H1 (cell line): ENCODE measurements around the gene SLC24A3. TPM values are rescaled to one million over a fixed set of nuclear protein-coding genes. Genes with fewer than 3 reads are reported as not detected.

ENCODE experiments used
- CTCF ChIA-PET: fragments of 300-600 bp; sonication (Branson Sonifier 250); formaldehyde crosslinking; loops from one replicate; lab custom pipeline; 2021; ENCODE audit not compliant: partially characterized antibody; lab: Charles Lee
- POLR2A ChIA-PET: fragments of 300-600 bp; sonication (Branson Sonifier 250); formaldehyde crosslinking; loops from one replicate; lab custom pipeline; 2021; ENCODE audit warnings: inconsistent platforms; ENCODE audit not compliant: partially characterized antibody; lab: Charles Lee
- DNase-seq, 2 experiments: peaks; one replicate each; pipeline versions ENCODE4 v3.0.0 to v3.0.0-alpha.2; 2010 to 2022; ENCODE audit warnings: low spot score in 2 of 2, low read depth in 1 of 2, mixed read lengths in 1 of 2
- FAIRE-seq: peaks from 2 replicates; lab custom pipeline; 2011; peaks lifted over from hg19 to GRCh38; lab: Jason Lieb, UNC
- H2AFZ ChIP-seq: 2 replicates; pipeline ENCODE4 v1.8.1; 2012; ENCODE audit warnings: low read length, inconsistent platforms
- H2AK5ac ChIP-seq: 2 replicates; pipeline ENCODE4 v1.6.1; 2013; ENCODE audit warnings: low read depth, low read length
- H2BK120ac ChIP-seq: replicated peaks from 2 replicates; pipeline ENCODE3; 2013; ENCODE audit warnings: low read depth, low read length, inconsistent platforms
- H2BK12ac ChIP-seq: 2 replicates; pipeline ENCODE4 v1.6.1; 2013; ENCODE audit warnings: low read depth, low read length
- H2BK15ac ChIP-seq: 2 replicates; pipeline ENCODE4 v1.6.1; 2013; ENCODE audit warnings: low read length
- H2BK20ac ChIP-seq: 2 replicates; pipeline ENCODE4 v1.6.1; 2013; ENCODE audit warnings: low read length
- H2BK5ac ChIP-seq: 2 replicates; pipeline ENCODE4 v1.6.1; 2013; ENCODE audit warnings: low read depth, low read length
- H3K14ac ChIP-seq: 2 replicates; pipeline ENCODE4 v1.6.1; 2013; ENCODE audit warnings: inconsistent platforms; ENCODE audit not compliant: insufficient read length
- H3K18ac ChIP-seq: 2 replicates; pipeline ENCODE4 v1.6.1; 2013; ENCODE audit warnings: low read length; ENCODE audit errors: extremely low read depth
- H3K23ac ChIP-seq: 2 replicates; pipeline ENCODE4 v1.6.1; 2013; ENCODE audit warnings: inconsistent platforms; ENCODE audit not compliant: insufficient read length
- H3K23me2 ChIP-seq: 2 replicates; pipeline ENCODE4 v1.6.1; 2013; ENCODE audit warnings: low read depth, low read length
- H3K27ac ChIP-seq: 2 replicates; pipeline ENCODE4 v1.6.1; 2011; ENCODE audit warnings: low read depth, low read length, inconsistent platforms
- H3K27me3 ChIP-seq, 4 experiments: replicated peaks in 1 of 4; 1 replicate in 1 of 4; 2 replicates in 3 of 4; pipeline versions ENCODE4 v1.6.1 to v1.8.1; 2011 to 2013; ENCODE audit warnings: low read length in 3 of 4, mild to moderate bottlenecking in 3 of 4, inconsistent platforms in 2 of 4, mixed read lengths in 2 of 4, moderate library complexity in 1 of 4; ENCODE audit not compliant: control insufficient read depth in 3 of 4, insufficient read depth in 3 of 4; ENCODE audit errors: extremely low read depth in 1 of 4
- H3K36me3 ChIP-seq, 4 experiments: 2 replicates each; pipeline versions ENCODE4 v1.6.1 to v1.8.1; 2011 to 2013; ENCODE audit warnings: mild to moderate bottlenecking in 4 of 4, low read length in 3 of 4, moderate library complexity in 2 of 4, control low read depth in 1 of 4, inconsistent platforms in 1 of 4; ENCODE audit not compliant: insufficient read depth in 4 of 4, control insufficient read depth in 2 of 4
- H3K4ac ChIP-seq: replicated peaks from 2 replicates; pipeline ENCODE3; 2013; ENCODE audit warnings: low read length, low read depth, mixed read lengths, inconsistent platforms; ENCODE audit not compliant: insufficient read length
- H3K4me1 ChIP-seq, 4 experiments: replicated peaks in 1 of 4; 1 replicate in 1 of 4; 2 replicates in 3 of 4; pipeline versions ENCODE4 v1.6.1 to v1.8.1; 2011 to 2013; ENCODE audit warnings: low read length in 3 of 4, inconsistent platforms in 2 of 4, mixed read lengths in 1 of 4; ENCODE audit not compliant: insufficient read depth in 4 of 4, control insufficient read depth in 3 of 4
- H3K4me2 ChIP-seq, 2 experiments: 2 replicates each; pipeline versions ENCODE4 v1.6.1 to v1.8.1; 2011 to 2013; ENCODE audit warnings: low read depth in 2 of 2, low read length in 2 of 2, control low read depth in 1 of 2, inconsistent platforms in 1 of 2, mild to moderate bottlenecking in 1 of 2; ENCODE audit not compliant: insufficient read depth in 1 of 2
- H3K4me3 ChIP-seq, 4 experiments: fragments of 200-600, 300-600 bp in 1 of 4; sonication (generic), shearing (Covaris generic), sonication (Bioruptor Twin) in 1 of 4; 2 replicates each; pipeline versions ENCODE4 v1.5.1 to v1.8.1; 2011 to 2016; ENCODE audit warnings: low read length in 4 of 4, low read depth in 3 of 4, control low read depth in 2 of 4, inconsistent platforms in 2 of 4, mild to moderate bottlenecking in 2 of 4, mixed read lengths in 1 of 4, moderate library complexity in 1 of 4; ENCODE audit not compliant: insufficient read depth in 2 of 4; ENCODE audit errors: extremely low read depth in 1 of 4
- H3K56ac ChIP-seq: replicated peaks from 2 replicates; pipeline ENCODE3; 2013; ENCODE audit warnings: low read depth, mild to moderate bottlenecking, mixed read lengths, low read length, inconsistent platforms; ENCODE audit not compliant: insufficient read length
- H3K79me1 ChIP-seq: 2 replicates; pipeline ENCODE4 v1.6.1; 2013; ENCODE audit warnings: low read depth, low read length, control low read depth
- H3K79me2 ChIP-seq, 2 experiments: 2 replicates each; pipeline versions ENCODE4 v1.6.1 to v1.8.1; 2012 to 2013; ENCODE audit warnings: low read length in 2 of 2, mild to moderate bottlenecking in 2 of 2, inconsistent platforms in 1 of 2; ENCODE audit not compliant: insufficient read depth in 2 of 2, control insufficient read depth in 1 of 2
- H3K9ac ChIP-seq, 4 experiments: replicated peaks in 1 of 4; 1 replicate in 1 of 4; 2 replicates in 3 of 4; pipeline versions ENCODE4 v1.6.1 to v1.8.1; 2011 to 2013; ENCODE audit warnings: low read depth in 3 of 4, low read length in 3 of 4, control low read depth in 2 of 4, mild to moderate bottlenecking in 2 of 4, moderate library complexity in 2 of 4, inconsistent platforms in 1 of 4; ENCODE audit errors: extremely low read depth in 1 of 4
- H3K9me3 ChIP-seq, 2 experiments: 2 replicates each; pipeline versions ENCODE4 v1.6.1 to v1.8.1; 2012 to 2013; ENCODE audit warnings: mild to moderate bottlenecking in 2 of 2, moderate library complexity in 2 of 2, control low read depth in 1 of 2, inconsistent platforms in 1 of 2, low read depth in 1 of 2, low read length in 1 of 2, mixed read lengths in 1 of 2; ENCODE audit not compliant: insufficient read depth in 2 of 2
- H4K20me1 ChIP-seq, 2 experiments: replicated peaks in 1 of 2; 2 replicates each; pipeline versions ENCODE3 to v1.8.1; 2011 to 2013; ENCODE audit warnings: inconsistent platforms in 2 of 2, low read length in 2 of 2, mild to moderate bottlenecking in 1 of 2; ENCODE audit not compliant: insufficient read depth in 2 of 2, control insufficient read depth in 1 of 2
- H4K5ac ChIP-seq: 2 replicates; pipeline ENCODE4 v1.6.1; 2013; ENCODE audit warnings: low read length, low read depth, mixed read lengths, inconsistent platforms; ENCODE audit not compliant: insufficient read length
- H4K8ac ChIP-seq: 2 replicates; pipeline ENCODE4 v1.8.0; 2013; ENCODE audit warnings: mild to moderate bottlenecking, moderate library complexity, low read length, inconsistent platforms; ENCODE audit not compliant: insufficient read depth; ENCODE audit errors: extremely low read depth
- H4K91ac ChIP-seq: replicated peaks from 2 replicates; pipeline ENCODE3; 2013; ENCODE audit warnings: low read length, mixed read lengths, inconsistent platforms; ENCODE audit not compliant: insufficient read length
- BCL11A ChIP-seq, 2 experiments: IDR thresholded peaks; one replicate each; pipeline ENCODE4 v1.6.1; 2011; ENCODE audit warnings: low read depth in 2 of 2, low read length in 2 of 2, mild to moderate bottlenecking in 2 of 2
- CHD2 ChIP-seq: IDR thresholded peaks from 2 replicates; pipeline ENCODE4 v1.6.1; 2012; ENCODE audit warnings: low read length, improper control_type of control experiment
- CTBP2 ChIP-seq: IDR thresholded peaks from 2 replicates; pipeline ENCODE4 v1.7.0; 2011; ENCODE audit warnings: borderline replicate concordance, mild to moderate bottlenecking, moderate library complexity, mixed read lengths, low read length; ENCODE audit not compliant: insufficient read depth, insufficient read length
- EGR1 ChIP-seq: IDR thresholded peaks from 2 replicates; pipeline ENCODE4 v1.6.1; 2011; ENCODE audit warnings: low read depth, low read length, borderline replicate concordance
- EP300 ChIP-seq, 2 experiments: IDR thresholded peaks; 1 replicate in 1 of 2; 2 replicates in 1 of 2; pipeline ENCODE4 v1.6.1; 2011 to 2012; ENCODE audit warnings: low read depth in 2 of 2, low read length in 2 of 2, mild to moderate bottlenecking in 2 of 2, borderline replicate concordance in 1 of 2, inconsistent platforms in 1 of 2, moderate library complexity in 1 of 2
- EZH2 ChIP-seq: fragments of 200-600 bp; sonication (generic); IDR thresholded peaks from 2 replicates; pipeline ENCODE4 v1.7.1; 2012; ENCODE audit warnings: low read depth, mild to moderate bottlenecking, moderate library complexity, low read length, inconsistent platforms; ENCODE audit not compliant: severe bottlenecking
- FOSL1 ChIP-seq: IDR thresholded peaks from 2 replicates; pipeline ENCODE4 v1.6.1; 2011; ENCODE audit warnings: mild to moderate bottlenecking, low read depth, low read length, moderate library complexity; ENCODE audit not compliant: insufficient read depth
- JUN ChIP-seq: IDR thresholded peaks from 2 replicates; pipeline ENCODE4 v1.6.1; 2011; ENCODE audit warnings: low read depth, mild to moderate bottlenecking, improper control_type of control experiment, low read length
- MAFK ChIP-seq: IDR thresholded peaks from 2 replicates; pipeline ENCODE4 v1.6.1; 2012; ENCODE audit warnings: low read depth, mild to moderate bottlenecking, improper control_type of control experiment, low read length
- NRF1 ChIP-seq: IDR thresholded peaks from 2 replicates; pipeline ENCODE4 v1.6.1; 2011; ENCODE audit warnings: mild to moderate bottlenecking, low read depth, low read length, improper control_type of control experiment
- PHF8 ChIP-seq: fragments of 200-600 bp; sonication (generic); conservative IDR thresholded peaks from 2 replicates; pipeline ENCODE4 v1.7.1; 2012; ENCODE audit warnings: low read depth, mild to moderate bottlenecking, inconsistent platforms, low read length, moderate library complexity
- RBBP5 ChIP-seq: IDR thresholded peaks from 2 replicates; pipeline ENCODE4 v1.7.1; 2012; ENCODE audit warnings: low read depth, mild to moderate bottlenecking, inconsistent platforms, low read length, moderate library complexity, borderline replicate concordance
- SIX5 ChIP-seq: IDR thresholded peaks from 2 replicates; pipeline ENCODE4 v1.6.1; 2011; ENCODE audit warnings: mild to moderate bottlenecking, low read depth, low read length
- SP2 ChIP-seq: IDR thresholded peaks from 2 replicates; pipeline ENCODE4 v1.6.1; 2012; ENCODE audit warnings: mild to moderate bottlenecking, low read length, inconsistent platforms
- SRF ChIP-seq: IDR thresholded peaks from 2 replicates; pipeline ENCODE4 v1.6.1; 2011; ENCODE audit warnings: mild to moderate bottlenecking, low read depth, low read length, moderate library complexity
- WGBS, 2 experiments: shearing (Covaris generic) in 1 of 2; methylation state at CpG; one replicate each; pipeline versions ENCODE4 v1.1.6 to v1.1.7; 2013 to 2015; ENCODE audit warnings: low lambda C conversion rate in 2 of 2, mixed read lengths in 2 of 2, inconsistent platforms in 1 of 2, low coverage in 1 of 2, missing lambda C conversion rate in 1 of 2; ENCODE audit not compliant: insufficient replicate concordance in 2 of 2, insufficient coverage in 1 of 2, insufficient read length in 1 of 2; ENCODE audit errors: extremely low coverage in 1 of 2, missing lambda C conversion rate in 1 of 2; 5-methylcytosine and 5-hydroxymethylcytosine counted together
- polyA plus RNA-seq, 7 experiments: library from polyadenylated mRNA; depleted of rRNA in 3 of 7; stranded (reverse) in 5 of 7; unstranded in 2 of 7; fragments of >200 nt in 5 of 7; fragments of 200-250 nt in 2 of 7; gene quantifications; 1 replicate in 5 of 7; 2 replicates in 1 of 7; 4 replicates in 1 of 7; pipeline versions ENCODE4 v1.2.1 to v1.2.3, GENCODE V29; 2011 to 2013; ENCODE audit warnings: missing spikeins in 2 of 7, mixed read lengths in 2 of 7
- total RNA-seq: library from RNA; stranded (reverse); fragmentation: NEBNext Ultra II Directional; extraction: Animal tissue kit (Norgen Biotek cat#: 25700); gene quantifications from 2 replicates; pipeline ENCODE4 v1.2.1, GENCODE V29; 2021

The SLC24A3 gene
- total and polyA plus RNA-seq, 2 of the 8 experiments (the other 6 are each of a cell fraction or from before 2014, with no cell fraction given) = 4.5 to 6.3 TPM

DNA sequence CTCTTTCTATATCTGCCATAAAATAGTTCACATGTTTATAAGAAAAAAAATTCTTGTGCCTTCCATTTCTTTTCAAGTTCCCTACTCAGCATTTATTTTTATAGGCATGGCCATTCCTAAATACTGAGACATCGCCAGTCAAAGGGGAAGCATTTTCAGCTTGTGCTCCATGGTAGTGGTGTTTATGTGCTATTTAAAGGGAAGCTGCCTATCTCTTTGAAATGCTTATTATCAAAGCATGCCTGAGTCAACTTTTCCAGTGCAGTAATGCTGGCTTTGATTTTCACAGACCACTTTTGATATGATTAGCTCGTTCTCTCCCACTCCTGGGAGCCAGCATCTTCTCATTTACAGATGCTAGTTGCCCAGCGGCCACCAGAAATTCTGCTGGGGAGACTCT lies 421.5 kb downstream of the SLC24A3 start:
- Histone ChIP-seq H2BK120ac (no peak overlapping the region), H2BK20ac (no peak overlapping the region), H3K14ac (no peak overlapping the region), H2BK15ac (no peak overlapping the region), H4K8ac (no peak overlapping the region), H2AFZ (no peak overlapping the region), H3K4ac (no peak overlapping the region), H2BK12ac (no peak overlapping the region), H3K36me3 (no peaks in the 10 kb centered on the region), H3K18ac (no peak overlapping the region), H3K56ac (no peak overlapping the region), H2BK5ac (no peak overlapping the region), H4K5ac (no peak overlapping the region), H3K4me2 (no peak overlapping the region), H3K9ac (no peak overlapping the region), H3K27ac (no peak overlapping the region), H3K23me2 (no peaks in the 10 kb centered on the region; the same call in 1 of the 2 replicates), H3K79me1 (no peaks in the 10 kb centered on the region), H3K4me3 (no peak overlapping the region), H3K9me3 (no peaks in the 10 kb centered on the region), H3K23ac (no peak overlapping the region), H3K4me1 (peaks cover 0 to 3% (median 0%) of the 10 kb centered on the region in 4 experiments; a peak in 1 of 7 replicates), H3K27me3 (no peaks in the 10 kb centered on the region), H4K91ac (no peak overlapping the region), H2AK5ac (no peak overlapping the region), H4K20me1 (no peaks in the 10 kb centered on the region), H3K79me2 (no peaks in the 10 kb centered on the region)
- DNase-seq (no peak), FAIRE-seq (no peak)
- CTCF ChIA-PET = interaction anchor here (3.3 kb wide), 1 partner anchor 28 kb away, joined by 13 read pairs; no protein-coding TSS in a partner anchor
- 87% methylated on average over 3 of the region's 3 CpGs; no CpG with 5 or more reads in 1 of the 2 experiments for WGBS, 2 experiments
- POLR2A ChIA-PET = interaction anchor here (1.1 kb wide), 1 partner anchor 9 kb away, joined by 3 read pairs; no protein-coding TSS in a partner anchor
- TF ChIP-seq EZH2 = no peak
- no peak for TF ChIP-seq NRF1
- no peak for TF ChIP-seq CTBP2
- no peak for TF ChIP-seq SIX5
- TF ChIP-seq EP300 (IDR thresholded peaks at IDR 0.05; ENCODE audit: borderline replicate concordance in 1 of 2, low read depth in 2 of 2, low read length in 2 of 2) = no peak
- no peak for TF ChIP-seq RBBP5
- no peak for TF ChIP-seq EGR1
- no peak for TF ChIP-seq SP2
- no peak for TF ChIP-seq JUN
- TF ChIP-seq BCL11A (IDR thresholded peaks at IDR 0.05; ENCODE audit: low read depth in 2 of 2, low read length in 2 of 2) = no peak
- TF ChIP-seq CHD2 = no peak
- TF ChIP-seq PHF8 = no peak
- TF ChIP-seq MAFK = no peak
- TF ChIP-seq SRF = no peak
- TF ChIP-seq FOSL1 = no peak
